ENCODE measurements around the gene MGST1. TPM values are rescaled to one million over a fixed set of nuclear protein-coding genes. Genes with fewer than 3 reads are reported as not detected.

MGST1 gene, protein sequence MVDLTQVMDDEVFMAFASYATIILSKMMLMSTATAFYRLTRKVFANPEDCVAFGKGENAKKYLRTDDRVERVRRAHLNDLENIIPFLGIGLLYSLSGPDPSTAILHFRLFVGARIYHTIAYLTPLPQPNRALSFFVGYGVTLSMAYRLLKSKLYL
- polyA plus RNA-seq (ENCODE audit: insufficient read length in 4 of 4) = 10 to 100 TPM; 29.4 to 46.1 (median 42.6) TPM

DNA sequence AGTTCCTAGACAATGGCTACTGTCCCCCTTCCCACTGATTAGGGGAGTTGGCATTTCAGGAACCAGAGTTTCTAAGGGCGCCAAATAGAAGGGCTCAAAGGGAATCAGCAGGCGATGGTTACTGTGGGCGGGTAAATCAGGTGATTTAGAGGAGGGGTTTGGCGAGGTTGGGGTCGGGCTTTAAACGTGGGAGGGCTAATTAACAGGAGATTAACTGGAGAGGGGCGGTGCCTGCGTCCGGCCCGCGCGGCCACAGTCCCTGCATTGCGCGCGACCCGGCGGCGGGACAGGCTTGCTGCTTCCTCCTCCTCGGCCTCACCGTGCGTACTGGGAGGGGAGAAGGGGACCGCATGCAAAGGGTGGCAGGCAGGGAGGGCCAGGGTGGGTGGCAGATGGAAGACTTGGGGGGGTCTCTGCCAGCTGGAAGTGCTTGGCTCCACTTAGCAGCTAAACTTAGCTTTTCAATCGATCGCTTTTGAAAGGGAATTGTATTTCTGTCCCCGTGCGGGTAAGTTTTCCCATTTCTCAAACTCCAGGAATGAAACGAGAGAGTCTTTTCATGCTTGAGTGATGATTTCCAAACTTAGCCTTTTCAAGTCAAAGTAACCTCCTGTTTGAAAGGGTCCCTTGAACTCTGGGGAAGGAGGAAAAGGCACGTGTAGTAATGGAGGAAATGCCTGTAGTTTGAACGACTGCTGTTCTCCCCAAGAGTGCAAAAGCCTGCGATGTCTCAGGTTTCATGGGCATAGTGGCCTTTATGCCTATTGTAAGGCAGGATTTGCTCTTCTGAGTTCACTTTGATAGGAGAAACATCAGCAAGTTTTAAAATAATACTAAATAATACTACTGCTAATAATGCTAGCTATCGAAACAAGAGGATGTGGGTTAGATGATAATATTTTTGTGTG lies at the start of gene MGST1:
TSS of gene MGST1 (plus strand) at position 255 of the 908 bp plus-strand sequence. CDS start 6,608 bp downstream, outside the sequence.
- peak; percentile 20 to 42 (median 36) for DNase-seq (ENCODE audit: low read depth in 4 of 4, low spot score in 3 of 4)

- DNase-seq (ENCODE audit: low read depth in 4 of 4, low spot score in 3 of 4) = no peak
Observed at GRCh38 chr12:16299403-16299802, 48.0 kb upstream of the MGST1 start.

DNA sequence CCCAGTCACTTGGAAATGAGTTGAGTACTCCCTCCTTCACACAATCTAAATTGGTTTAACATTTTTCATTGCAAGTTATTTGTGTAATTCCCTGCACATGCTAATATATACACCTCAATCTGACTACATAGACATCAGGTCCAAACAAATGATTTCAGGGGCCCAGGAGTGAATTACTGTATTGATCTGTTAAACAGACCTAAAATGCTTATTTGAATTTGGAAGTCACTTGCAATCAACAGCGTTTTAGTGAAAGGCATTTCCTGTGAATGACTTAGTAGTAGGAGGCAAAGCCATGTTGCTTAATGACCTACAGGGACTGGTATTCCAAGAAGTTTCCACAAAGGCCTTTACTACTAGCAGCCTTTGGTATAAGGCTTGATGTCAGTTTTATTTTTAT lies 47.3 kb upstream of the MGST1 start:
- DNase-seq (ENCODE audit: low read depth in 4 of 4, low spot score in 3 of 4) = no peak

- DNase-seq (ENCODE audit: low read depth in 4 of 4, low spot score in 3 of 4) = no peak
Observed at GRCh38 chr12:16300736-16301135, 46.7 kb upstream of the MGST1 start.

GRCh38 chr12:16303939-16304338 lies 43.5 kb upstream of the MGST1 start:
- DNase-seq (ENCODE audit: low read depth in 4 of 4, low spot score in 3 of 4) = no peak

GRCh38 chr12:16307856-16308475 lies 39.5 kb upstream of the MGST1 start:
- DNase-seq (ENCODE audit: low read depth in 4 of 4, low spot score in 3 of 4) = no peak

DNA sequence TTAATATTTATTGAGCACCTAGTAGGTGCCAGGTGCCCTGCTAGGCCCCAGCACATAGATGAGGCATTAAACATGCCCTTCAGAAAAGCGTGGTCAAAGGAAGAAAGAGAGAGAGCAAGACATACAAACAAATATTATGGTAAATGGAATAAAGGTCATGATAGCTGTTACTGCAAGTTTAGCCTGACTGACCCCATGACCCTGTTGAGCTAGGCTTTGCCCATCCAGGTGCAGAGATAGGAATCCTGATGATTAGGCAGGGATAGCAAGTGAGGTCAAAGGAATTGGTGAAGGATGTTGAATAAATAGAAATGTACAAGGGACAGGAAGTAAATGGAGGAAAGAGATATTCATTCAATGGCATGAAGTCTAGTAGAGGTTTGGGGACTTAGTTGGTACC lies 36.5 kb upstream of the MGST1 start:
- DNase-seq (ENCODE audit: low read depth in 4 of 4, low spot score in 3 of 4) = no peak

GRCh38 chr12:16323010-16323409 lies 24.4 kb upstream of the MGST1 start:
- DNase-seq (ENCODE audit: low read depth in 4 of 4, low spot score in 3 of 4) = no peak

GRCh38 chr12:16323638-16324037 lies 23.8 kb upstream of the MGST1 start:
- DNase-seq (ENCODE audit: low read depth in 4 of 4, low spot score in 3 of 4) = no peak

DNA sequence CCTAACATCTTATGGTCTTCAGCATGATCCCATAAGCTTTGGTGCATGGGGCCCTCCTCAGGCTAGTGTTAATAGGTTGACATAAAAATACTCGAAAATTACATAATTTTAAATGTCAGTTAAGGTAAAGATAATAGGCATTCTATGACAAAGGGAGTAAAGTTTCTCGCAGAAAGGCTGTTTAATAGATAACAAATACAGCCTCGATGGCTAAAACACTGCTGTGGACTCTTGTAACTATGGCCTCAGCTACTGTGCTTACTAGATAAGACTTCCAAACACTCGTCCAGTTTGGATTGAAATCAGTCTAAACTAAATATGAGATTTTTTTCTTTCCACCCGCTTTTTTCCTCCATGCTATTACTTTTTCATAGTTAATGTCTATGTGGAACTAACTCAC lies 23.2 kb upstream of the MGST1 start:
- no peak for DNase-seq (ENCODE audit: low read depth in 4 of 4, low spot score in 3 of 4)

GRCh38 chr12:16324772-16325171 lies 22.7 kb upstream of the MGST1 start:
- no peak for DNase-seq (ENCODE audit: low read depth in 4 of 4, low spot score in 3 of 4)

DNA sequence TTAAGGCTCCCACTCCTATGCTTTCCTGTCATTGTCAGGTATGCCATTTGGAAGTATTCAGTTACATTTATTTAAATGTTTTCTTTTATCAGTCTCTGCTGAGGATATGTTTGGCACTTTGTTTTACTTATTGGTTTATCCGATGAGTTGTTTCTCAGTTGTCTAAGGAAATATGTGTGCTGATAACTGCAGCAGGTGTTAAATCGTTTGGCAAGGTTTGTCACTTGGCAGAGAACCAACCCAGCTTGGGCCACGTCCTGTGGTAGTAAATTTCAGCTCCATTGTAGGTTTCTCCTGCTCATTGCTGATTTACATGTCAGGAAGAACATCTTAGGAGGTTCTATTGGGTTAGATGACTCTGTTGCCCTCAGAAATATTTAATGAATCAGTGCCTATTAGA lies 22.0 kb upstream of the MGST1 start:
- no peak for DNase-seq (ENCODE audit: low read depth in 4 of 4, low spot score in 3 of 4)

DNA sequence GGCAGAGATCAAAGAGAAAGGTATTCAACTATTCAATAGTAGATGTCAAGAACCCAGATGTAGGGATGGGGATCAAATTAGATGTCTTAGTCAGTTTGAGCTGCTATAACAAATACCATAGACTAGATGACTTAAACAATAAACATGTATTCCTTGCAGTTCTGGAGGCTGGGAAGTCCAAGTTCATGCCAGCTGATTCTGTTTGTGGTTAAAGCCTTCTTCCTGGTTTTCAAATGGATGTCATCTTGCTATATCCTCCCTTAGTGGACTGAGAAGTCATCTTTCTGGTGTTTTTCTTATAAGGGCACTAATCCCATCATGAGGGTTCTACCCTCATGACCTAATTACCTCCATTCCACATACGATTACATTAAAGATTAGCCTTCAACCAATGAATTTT lies 19.5 kb upstream of the MGST1 start:
- no peak for DNase-seq (ENCODE audit: low read depth in 4 of 4, low spot score in 3 of 4)

DNA sequence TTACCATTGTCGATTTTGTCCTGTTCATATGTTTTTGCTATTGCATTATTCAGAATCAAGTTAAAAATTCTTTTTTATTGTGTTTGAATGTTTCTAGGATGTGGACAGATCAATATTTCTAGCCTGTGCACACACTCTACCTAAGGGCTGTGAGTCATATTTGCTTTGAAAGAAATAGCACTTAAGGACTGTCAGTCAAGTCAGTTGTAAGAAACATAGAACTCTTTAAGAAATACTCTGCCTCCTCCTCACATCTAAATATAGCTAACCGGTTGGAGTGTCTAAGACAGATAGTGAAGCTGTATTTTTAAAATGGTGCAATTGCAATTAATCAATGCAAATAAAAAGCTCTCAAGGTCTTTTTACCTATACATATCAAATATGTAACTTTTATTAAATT lies 17.9 kb upstream of the MGST1 start:
- no peak for DNase-seq (ENCODE audit: low read depth in 4 of 4, low spot score in 3 of 4)

DNA sequence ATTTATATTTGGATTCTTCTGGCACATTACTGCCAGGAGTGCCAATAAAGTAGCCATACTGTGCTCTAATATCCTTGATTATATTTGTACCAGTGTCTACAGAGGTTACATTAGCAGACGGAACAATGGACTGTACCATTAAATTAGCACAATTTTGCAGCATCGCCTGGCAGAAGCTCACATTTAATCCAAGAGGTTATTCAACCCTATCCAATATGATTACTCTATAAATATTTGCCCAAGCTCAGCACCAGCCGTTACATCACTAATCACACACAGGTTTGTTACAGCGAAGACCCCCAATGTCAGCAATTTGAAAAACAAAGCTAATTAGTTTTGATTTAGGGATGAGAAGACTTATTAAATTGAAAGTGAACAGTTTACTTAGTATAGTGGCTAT lies 16.9 kb upstream of the MGST1 start:
- no peak for DNase-seq (ENCODE audit: low read depth in 4 of 4, low spot score in 3 of 4)

GRCh38 chr12:16331998-16332397 lies 15.4 kb upstream of the MGST1 start:
- no peak for DNase-seq (ENCODE audit: low read depth in 4 of 4, low spot score in 3 of 4)

DNA sequence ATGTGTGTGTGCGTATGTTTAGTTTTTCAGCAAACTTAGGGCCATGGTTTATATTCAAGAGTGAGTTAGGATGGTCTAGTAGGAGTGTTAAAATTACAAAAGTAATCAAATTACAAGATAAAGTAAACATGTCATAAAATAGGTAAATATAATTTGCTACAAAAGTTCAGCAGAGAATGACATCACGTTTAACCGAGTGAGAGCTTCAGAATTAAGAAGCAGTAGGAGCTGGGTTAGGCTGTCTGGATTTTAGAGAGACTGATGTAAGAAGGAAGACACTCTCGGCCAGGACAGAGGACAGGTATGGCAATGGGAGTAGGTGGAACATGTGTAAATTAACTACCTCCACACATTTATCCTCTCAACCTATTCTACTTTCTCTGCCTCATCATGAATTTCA lies 11.6 kb upstream of the MGST1 start:
- DNase-seq (ENCODE audit: low read depth in 4 of 4, low spot score in 3 of 4) = no peak

DNA sequence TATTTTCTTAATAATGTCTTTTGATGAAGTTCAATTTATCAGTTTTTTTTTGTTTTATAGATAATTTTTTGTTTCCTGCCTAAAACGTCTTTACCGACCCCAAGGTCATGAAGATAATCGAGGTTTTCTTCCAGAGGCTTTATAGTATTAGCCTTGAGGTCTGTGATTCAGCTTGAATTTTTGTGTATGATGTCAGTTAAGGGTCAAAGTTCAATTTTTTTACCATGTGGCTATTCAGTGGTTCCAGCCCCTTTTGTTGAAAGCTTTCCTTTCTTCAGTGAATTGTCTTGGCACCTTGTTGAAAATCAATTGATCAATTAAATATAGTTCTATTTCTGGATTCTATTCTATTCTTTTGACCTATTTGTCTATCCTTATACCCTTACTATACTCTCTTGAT lies 3.2 kb upstream of the MGST1 start:
- no peak for DNase-seq (ENCODE audit: low read depth in 4 of 4, low spot score in 3 of 4)

DNA sequence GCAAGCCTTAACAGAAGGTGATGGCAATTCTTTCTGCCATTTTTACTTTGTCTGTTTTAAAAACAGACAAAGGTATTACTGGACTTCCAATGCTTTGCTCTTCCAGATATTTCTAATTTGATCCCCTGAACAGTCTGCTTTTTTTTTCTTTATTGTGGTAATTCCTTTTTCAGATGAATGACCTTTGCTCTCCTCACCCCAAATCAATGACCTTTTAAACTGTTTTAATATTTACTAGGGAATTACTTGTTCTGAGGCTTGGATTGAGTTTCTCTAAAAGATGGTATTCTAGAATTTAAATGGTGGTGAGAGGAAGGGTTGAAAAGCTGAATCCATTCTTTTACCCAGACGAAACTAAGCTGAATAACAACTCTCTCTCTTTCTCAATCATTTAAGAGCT lies 2.3 kb upstream of the MGST1 start:
- DNase-seq (ENCODE audit: low read depth in 4 of 4, low spot score in 3 of 4) = no peak

DNA sequence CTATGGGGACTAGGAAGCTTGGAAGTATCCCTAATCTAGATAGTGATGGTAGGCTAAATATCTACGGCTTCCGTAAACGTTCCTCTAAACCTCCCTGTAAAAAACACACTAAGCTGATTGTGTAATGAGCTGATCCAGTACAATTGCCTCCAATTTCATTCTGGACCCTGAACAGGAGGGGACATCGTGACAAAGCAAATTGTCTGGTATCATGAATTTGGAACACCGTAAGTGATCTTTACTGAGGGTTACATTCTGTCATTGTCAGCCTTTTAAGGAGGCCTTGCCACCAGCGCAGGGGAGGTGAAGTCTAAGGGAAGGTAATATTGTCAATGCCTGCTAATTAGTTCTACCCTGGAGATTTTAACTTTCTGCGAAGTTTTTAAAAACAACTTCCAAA lies 487 bp upstream of the MGST1 start:
- DNase-seq (ENCODE audit: low read depth in 4 of 4, low spot score in 3 of 4) = no peak

GRCh38 chr12:16348435-16349130 lies 1.1 kb downstream of the MGST1 start:
- no peak for DNase-seq (ENCODE audit: low read depth in 4 of 4, low spot score in 3 of 4)

Measured in right renal pelvis (tissue), 4 donors.